Upper lobe of right lung (tissue), 1 donor: ENCODE data around the gene STAT3. TPM values are rescaled to one million over a fixed set of nuclear protein-coding genes. Genes with fewer than 3 reads are reported as not detected.

Experiments
- ATAC-seq: fragments of 200-7000 bp; cut with Tn5 transposase; one replicate; pipeline ENCODE4 v1.9.1; 2020; ENCODE audit warnings: mild to moderate bottlenecking, moderate library complexity
- DNase-seq: peaks from one replicate; pipeline ENCODE4 v3.0.0-alpha.2; 2020
- H3K27ac ChIP-seq: fragments of 200-600 bp; one replicate; pipeline ENCODE4 v1.8.0; 2022
- H3K27me3 ChIP-seq: fragments of 200-600 bp; one replicate; pipeline ENCODE4 v1.8.0; 2022; ENCODE audit warnings: mild to moderate bottlenecking
- H3K36me3 ChIP-seq: fragments of 200-600 bp; one replicate; pipeline ENCODE4 v1.8.0; 2022
- H3K4me1 ChIP-seq: fragments of 200-600 bp; one replicate; pipeline ENCODE4 v1.8.0; 2022
- H3K4me3 ChIP-seq: fragments of 200-600 bp; one replicate; pipeline ENCODE4 v1.8.0; 2022; ENCODE audit warnings: mild to moderate bottlenecking
- H3K9me3 ChIP-seq: fragments of 200-600 bp; one replicate; pipeline ENCODE4 v1.8.0; 2022
- CTCF ChIP-seq: fragments of 200-600 bp; IDR thresholded peaks from one replicate; pipeline ENCODE4 v1.8.0; 2022; ENCODE audit warnings: antibody characterized with exemption
- intact Hi-C: fragments of 100-400 bp; cut with DNase I; formaldehyde crosslinking; loops from one replicate; pipeline ENCODE4 v1.11.0; 2022
- total RNA-seq: library from RNA; stranded (reverse); fragmentation: NEBNext Ultra II Directional; extraction: Animal tissue kit (Norgen Biotek cat#: 25700); gene quantifications from one replicate; pipeline ENCODE4 v1.2.1, GENCODE V29; 2021
- donor health status: DM: no; HTN: yes; CAD: no; lungs with severe emphysema.

STAT3 gene
- total RNA-seq, 1 donor from 2014 or later = 309 TPM

GRCh38 chr17:42358434-42358833 is 29.8 kb downstream of the STAT3 start:
- peaks cover 12% of the 10 kb centered on the region for H3K36me3 ChIP-seq
- intact Hi-C loops = no loop called here
- H3K27ac ChIP-seq = no peak overlapping the region
- no peaks in the 10 kb centered on the region for H3K27me3 ChIP-seq
- peak; percentile 22 for ATAC-seq
- DNase-seq = no peak
- no peaks in the 10 kb centered on the region for H3K9me3 ChIP-seq
- peaks cover 66% of the 10 kb centered on the region for H3K4me1 ChIP-seq
- no peak overlapping the region for H3K4me3 ChIP-seq
- no peak for TF ChIP-seq CTCF

GRCh38 chr17:42354956-42355843 is 33.0 kb downstream of the STAT3 start:
- peaks cover 12% of the 10 kb centered on the region for H3K36me3 ChIP-seq
- no peak overlapping the region for H3K4me3 ChIP-seq
- DNase-seq (no peak), ATAC-seq (peak; percentile 21)
- intact Hi-C loops = no loop called here
- no peak for TF ChIP-seq CTCF
- H3K4me1 ChIP-seq = peaks cover 39% of the 10 kb centered on the region
- no peak overlapping the region for H3K27ac ChIP-seq
- H3K9me3 ChIP-seq = no peaks in the 10 kb centered on the region
- no peaks in the 10 kb centered on the region for H3K27me3 ChIP-seq

- Histone ChIP-seq H3K36me3 (peaks cover 47% of the 10 kb centered on the region), H3K27ac (no peak overlapping the region), H3K9me3 (no peaks in the 10 kb centered on the region), H3K27me3 (no peaks in the 10 kb centered on the region), H3K4me1 (peaks cover 36% of the 10 kb centered on the region), H3K4me3 (no peak overlapping the region)
- no peak for TF ChIP-seq CTCF
- ATAC-seq (no peak), DNase-seq (no peak)
- intact Hi-C loops = no loop called here
Observed at GRCh38 chr17:42348104-42348503, 40.1 kb downstream of the STAT3 start.

- no peak for DNase-seq
- peaks cover 36% of the 10 kb centered on the region for H3K4me1 ChIP-seq
- intact Hi-C loops = no loop called here
- no peaks in the 10 kb centered on the region for H3K9me3 ChIP-seq
- no peaks in the 10 kb centered on the region for H3K27me3 ChIP-seq
- H3K36me3 ChIP-seq = peaks cover 52% of the 10 kb centered on the region
- H3K4me3 ChIP-seq = no peak overlapping the region
- H3K27ac ChIP-seq = no peak overlapping the region
- TF ChIP-seq CTCF = no peak
- ATAC-seq = no peak
Observed at GRCh38 chr17:42347606-42348005, 40.6 kb downstream of the STAT3 start.

- Histone ChIP-seq H3K27me3 (no peaks in the 10 kb centered on the region), H3K4me3 (no peak overlapping the region), H3K36me3 (peaks cover 56% of the 10 kb centered on the region), H3K4me1 (peaks cover 36% of the 10 kb centered on the region), H3K9me3 (no peaks in the 10 kb centered on the region), H3K27ac (no peak overlapping the region)
- intact Hi-C loops = no loop called here
- DNase-seq = no peak
- no peak for TF ChIP-seq CTCF
- ATAC-seq = no peak
Observed at GRCh38 chr17:42347198-42347597, 41.0 kb downstream of the STAT3 start.
